ENCODE data around the gene GNG12.

Gene GNG12

GRCh38 chr1:67711158-67711854 lies 122.0 kb downstream of the GNG12 start:
- TF ChIP-seq CTCF (IDR thresholded peaks at IDR 0.05; ENCODE audit: low read depth, low read length), result no peak
- no peak for DNase-seq (ENCODE audit: extremely low read depth, low read depth)

- no peak for DNase-seq (ENCODE audit: extremely low read depth, low read depth)
Measured at GRCh38 chr1:67710417-67710816, 122.8 kb downstream of the GNG12 start.

GRCh38 chr1:67708606-67709005 lies 124.7 kb downstream of the GNG12 start:
- no peak for DNase-seq (ENCODE audit: extremely low read depth, low read depth)
- no peak for TF ChIP-seq CTCF (IDR thresholded peaks at IDR 0.05; ENCODE audit: low read depth, low read length)

More at GRCh38 chr1:67710417-67710816, 122.8 kb downstream of the GNG12 start:
- TF ChIP-seq CTCF (IDR thresholded peaks at IDR 0.05; ENCODE audit: low read depth, low read length), result no peak

GRCh38 chr1:67705735-67706453 lies 127.4 kb downstream of the GNG12 start:
- no peak for DNase-seq (ENCODE audit: extremely low read depth, low read depth)
- no peak for TF ChIP-seq CTCF (IDR thresholded peaks at IDR 0.05; ENCODE audit: low read depth, low read length)

GRCh38 chr1:67704351-67704750 lies 128.9 kb downstream of the GNG12 start:
- TF ChIP-seq CTCF (IDR thresholded peaks at IDR 0.05; ENCODE audit: low read depth, low read length), result no peak
- DNase-seq (ENCODE audit: extremely low read depth, low read depth), result no peak

- no peak for DNase-seq (ENCODE audit: extremely low read depth, low read depth)
- no peak for TF ChIP-seq CTCF (IDR thresholded peaks at IDR 0.05; ENCODE audit: low read depth, low read length)
Measured at GRCh38 chr1:67701876-67702275, 131.4 kb downstream of the GNG12 start.

- peak; percentile 5 for TF ChIP-seq CTCF (IDR thresholded peaks at IDR 0.05; ENCODE audit: low read depth, low read length)
Measured at GRCh38 chr1:67700692-67701410, 132.4 kb downstream of the GNG12 start.

More at GRCh38 chr1:67700692-67701410, 132.4 kb downstream of the GNG12 start:
- DNase-seq (ENCODE audit: extremely low read depth, low read depth), result no peak
